GM21367 (cell line): Measurements from ENCODE around the gene ATP5ME.
"Not testable (repeated sequence)": the region's sequence is repeated elsewhere in the genome, so short reads cannot be mapped to it uniquely, and the experiment has no call there.

Experiments used
- ATAC-seq: cut with Tn5 transposase; IDR thresholded peaks from one replicate; pipeline ENCODE4 v1.9.1; 2021; ENCODE audit not compliant: unreplicated experiment

Gene ATP5ME

DNA sequence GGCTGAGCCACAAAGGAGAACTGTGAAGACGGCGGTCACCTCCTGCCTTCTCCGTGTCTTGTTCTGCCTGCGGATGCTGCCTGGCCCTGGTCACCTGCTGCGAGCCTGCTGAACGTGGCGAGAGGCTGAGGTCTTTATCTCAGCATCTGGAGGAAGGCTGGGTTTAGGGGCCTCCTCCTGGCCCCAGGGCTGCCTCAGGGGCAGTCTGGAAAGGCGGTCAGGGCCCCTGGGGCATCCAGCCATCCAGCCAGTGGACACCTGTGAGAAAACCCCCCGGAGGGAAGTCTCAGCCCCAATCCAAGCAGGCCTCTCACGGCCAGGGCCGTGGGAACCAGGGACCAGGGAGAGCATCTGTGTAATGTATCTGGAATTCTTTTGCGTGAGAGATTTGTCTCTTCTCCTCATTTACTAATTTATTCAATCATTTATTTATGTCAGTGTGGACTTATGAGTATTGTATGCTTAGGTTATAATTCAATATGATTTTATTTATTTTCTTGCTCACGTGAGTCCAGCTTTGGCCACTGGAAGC is 37.4 kb downstream of the ATP5ME start:
- no peak for ATAC-seq

DNA sequence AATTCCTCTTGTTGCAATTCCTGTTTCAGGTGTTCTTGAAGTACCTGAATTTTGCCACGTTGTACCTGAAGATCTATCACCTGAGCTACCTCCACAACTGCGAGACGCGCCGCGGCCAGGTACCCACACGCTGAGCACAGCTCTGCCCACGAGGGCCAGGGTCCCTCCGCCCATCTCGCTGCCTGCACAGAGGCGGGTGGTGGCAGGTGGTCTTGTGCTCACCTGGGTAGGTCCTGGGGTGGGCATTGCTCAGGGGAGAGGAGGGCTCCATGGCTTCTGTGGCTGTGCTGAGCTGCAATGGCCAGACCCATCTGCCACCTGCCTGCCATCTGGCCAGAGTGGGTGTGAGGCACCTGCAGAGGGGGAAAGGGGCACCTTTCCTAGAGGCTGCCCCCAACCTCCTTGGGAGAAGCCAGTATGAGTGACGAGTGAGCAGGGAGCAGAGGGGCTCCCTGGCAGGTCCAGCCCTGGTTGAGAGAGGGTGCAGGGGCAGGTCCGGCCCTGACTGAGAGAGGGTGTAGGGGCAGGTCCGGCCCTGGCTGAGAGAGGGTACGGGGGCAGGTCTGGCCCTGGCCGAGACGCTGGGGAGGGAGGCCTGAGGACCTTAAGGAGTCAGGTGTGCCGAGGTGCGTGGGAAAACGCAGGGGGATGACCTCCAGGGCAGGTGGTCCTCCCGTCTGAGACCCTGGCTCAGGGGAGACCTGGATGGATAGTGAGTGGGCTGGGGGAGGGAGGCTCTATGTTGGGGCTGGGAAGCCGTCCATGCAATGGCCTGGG is 38.0 kb downstream of the ATP5ME start:
- no peak for ATAC-seq

- not testable (repeated sequence) for ATAC-seq
These were observed 38.8 kb downstream of the ATP5ME start for GRCh38 chr4:635066-635835.

GRCh38 chr4:634599-634985 is 39.5 kb downstream of the ATP5ME start:
- no peak for ATAC-seq

GRCh38 chr4:633976-634598 is 40.0 kb downstream of the ATP5ME start:
- no peak for ATAC-seq

GRCh38 chr4:633406-633805 is 40.7 kb downstream of the ATP5ME start:
- ATAC-seq, result no peak

GRCh38 chr4:632926-633325 is 41.1 kb downstream of the ATP5ME start:
- ATAC-seq, result no peak

GRCh38 chr4:632196-632790 is 41.8 kb downstream of the ATP5ME start:
- no peak for ATAC-seq

DNA sequence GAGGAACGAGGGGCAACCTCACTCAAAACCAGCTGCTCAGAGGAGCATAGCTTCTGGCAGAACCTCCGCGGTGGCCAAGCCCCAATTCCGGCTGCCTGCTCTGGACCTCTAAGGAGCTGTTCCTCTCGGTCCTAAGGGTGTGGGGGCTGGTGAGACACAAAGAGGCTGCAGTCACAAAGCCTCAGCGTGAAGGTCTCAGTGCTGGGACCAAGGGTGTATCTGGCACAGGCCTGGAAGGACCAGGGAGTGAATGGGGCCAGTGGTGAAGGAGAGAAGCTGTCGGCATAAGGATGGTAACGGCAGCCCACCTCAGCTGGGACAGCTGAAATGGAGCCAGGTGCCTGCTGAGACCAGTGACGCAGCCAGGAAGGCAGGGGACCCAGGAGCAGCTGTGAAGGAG is 43.4 kb downstream of the ATP5ME start:
- ATAC-seq, result no peak

- ATAC-seq, result no peak
These were observed 44.0 kb downstream of the ATP5ME start for GRCh38 chr4:629915-630641.

GRCh38 chr4:629636-629914 is 44.5 kb downstream of the ATP5ME start:
- no peak for ATAC-seq

DNA sequence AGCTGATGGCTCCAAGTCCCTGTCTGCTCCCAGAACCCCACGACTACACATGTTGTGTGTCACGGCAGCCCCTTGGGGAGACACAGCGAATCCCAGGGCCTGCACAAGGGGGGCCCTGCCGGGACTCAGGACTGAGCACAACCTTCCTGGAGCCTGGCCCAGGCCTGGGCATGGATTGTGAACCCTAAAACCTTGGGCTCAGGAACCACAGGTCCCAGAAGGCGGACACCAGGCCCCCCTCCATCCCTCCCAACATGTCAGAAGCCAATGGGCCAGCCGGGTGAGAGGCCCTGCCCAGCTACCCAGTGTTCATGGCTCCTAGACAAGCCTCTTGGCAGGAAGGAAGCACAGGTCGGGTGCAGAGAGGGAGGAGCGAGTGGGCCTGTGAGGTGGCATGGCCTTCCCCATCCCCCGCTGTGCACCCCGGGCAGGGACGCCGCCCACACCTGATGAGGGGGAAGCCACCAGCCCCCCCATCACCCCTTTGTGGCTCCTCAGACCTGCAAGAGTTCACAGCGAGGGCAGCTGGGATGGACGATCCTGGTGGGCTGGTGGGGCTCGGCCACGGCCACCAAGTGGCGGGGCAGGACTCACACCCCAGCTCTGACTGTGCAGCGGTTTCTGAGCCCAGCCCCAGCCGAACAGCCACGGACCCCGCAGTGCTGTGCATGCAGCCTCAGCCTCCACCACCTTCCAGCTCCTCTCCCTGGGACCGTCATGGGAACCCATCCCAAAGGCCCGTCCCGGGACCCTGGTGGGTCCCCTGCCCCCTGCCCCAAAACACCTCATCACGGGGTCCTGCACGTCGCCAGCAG is 45.0 kb downstream of the ATP5ME start:
- no peak for ATAC-seq

- ATAC-seq, result no peak
These were observed 45.8 kb downstream of the ATP5ME start for GRCh38 chr4:628311-628741.

- ATAC-seq, result no peak
These were observed 46.5 kb downstream of the ATP5ME start for GRCh38 chr4:627347-628125.

DNA sequence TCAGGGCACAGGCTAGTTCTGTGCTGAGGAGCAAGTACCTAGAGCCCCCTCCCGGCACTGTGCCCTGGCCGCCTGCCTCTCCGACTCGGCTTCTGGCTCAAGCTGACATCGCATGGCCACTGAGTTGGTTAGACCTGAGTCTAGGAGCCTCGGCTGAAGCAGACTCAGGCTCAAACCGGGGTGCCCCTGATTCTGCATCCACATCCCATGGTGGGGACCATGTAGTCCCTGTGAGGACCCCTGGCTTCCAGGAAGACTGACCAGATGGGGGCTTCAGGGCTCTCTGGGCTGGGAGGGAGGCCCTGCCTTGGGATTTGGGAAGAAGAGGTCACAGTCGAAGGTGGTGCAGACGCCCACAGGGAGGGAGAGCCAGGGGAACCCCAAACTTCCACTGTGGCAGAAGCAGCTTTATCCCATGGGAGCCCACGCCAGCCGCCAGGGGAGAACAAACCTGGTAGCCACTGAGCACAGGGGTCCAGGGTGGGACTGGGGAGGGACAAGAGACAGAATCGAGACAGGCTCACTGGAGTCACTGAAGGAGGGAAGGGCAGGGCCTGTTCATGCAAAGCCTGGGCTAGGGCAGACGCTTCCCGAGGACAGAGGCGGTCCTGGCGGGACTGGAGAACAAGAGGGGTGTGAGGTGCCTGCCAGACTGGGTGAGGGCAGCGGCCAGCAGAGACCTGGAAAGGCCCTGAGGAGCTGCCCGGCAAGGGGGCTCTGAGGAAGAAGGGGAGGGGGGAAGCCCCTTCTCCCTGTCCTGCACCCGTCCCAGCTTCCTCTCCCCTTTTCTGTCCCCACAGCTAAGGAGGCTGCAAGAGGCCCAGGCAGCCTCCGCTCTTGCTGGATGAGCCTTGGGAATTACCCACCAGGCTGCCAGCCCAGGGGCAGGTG is 47.6 kb downstream of the ATP5ME start:
- no peak for ATAC-seq

DNA sequence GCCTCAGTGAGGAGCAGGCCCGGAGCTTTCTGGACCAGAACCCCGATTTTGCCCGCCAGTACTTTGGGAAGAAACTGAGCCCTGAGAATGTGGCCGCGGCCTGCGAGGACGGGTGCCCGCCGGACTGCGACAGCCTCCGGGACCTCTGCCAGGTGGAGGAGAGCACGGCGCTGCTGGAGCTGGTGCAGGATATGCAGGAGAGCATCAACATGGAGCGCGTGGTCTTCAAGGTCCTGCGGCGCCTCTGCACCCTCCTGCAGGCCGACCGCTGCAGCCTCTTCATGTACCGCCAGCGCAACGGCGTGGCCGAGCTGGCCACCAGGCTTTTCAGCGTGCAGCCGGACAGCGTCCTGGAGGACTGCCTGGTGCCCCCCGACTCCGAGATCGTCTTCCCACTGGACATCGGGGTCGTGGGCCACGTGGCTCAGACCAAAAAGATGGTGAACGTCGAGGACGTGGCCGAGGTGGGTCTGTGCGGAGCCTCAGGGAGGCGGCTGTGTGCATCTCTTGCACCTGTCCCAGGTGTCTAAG is 48.4 kb downstream of the ATP5ME start:
- ATAC-seq, result no peak

DNA sequence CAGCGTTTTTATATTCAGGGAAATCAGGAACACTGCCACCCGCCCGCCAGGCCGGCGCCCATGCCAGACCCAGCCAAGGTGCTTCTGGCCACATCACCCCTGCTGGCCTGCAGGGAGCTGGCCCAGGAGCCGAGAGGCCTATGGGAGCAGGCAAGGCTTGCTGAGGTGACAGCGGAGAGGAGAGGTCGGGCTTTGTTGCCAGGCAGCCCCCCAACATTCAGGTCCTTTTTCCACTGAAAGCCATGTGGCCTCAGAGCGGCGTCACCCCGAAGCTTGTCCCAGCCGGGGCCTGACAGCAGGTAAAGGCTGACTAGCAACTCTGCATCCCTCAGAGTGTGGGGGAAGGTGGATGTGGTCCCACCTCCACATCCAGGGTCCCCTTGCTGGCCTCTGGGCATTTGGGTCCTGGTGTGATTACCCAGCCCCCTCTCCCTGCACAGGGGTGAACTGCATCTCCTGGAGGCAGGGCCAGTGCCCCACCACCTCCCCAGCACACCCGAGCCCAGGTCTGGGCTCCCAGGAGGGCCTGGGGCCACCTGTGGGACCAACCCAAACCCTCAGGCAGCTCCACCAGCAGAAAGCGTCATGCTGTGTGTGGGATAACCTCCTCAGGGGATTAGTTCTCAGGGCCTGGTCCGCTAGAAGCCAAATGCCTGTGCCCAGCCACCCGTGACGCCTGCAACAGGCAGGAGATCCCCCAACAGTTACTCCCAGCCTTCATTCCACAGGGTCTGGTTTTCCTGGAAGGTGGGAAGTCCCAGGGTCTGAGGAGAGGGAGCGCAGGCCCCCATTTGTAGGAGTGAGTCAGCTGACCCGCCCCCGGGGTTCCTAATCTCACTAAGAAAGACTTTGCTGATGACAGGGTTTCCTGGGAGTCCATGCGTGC is 49.1 kb downstream of the ATP5ME start, which contains the start of gene PDE6B:
TSS of gene PDE6B (plus strand) at position 869 of the 886 bp plus-strand sequence. CDS start 54 bp downstream, outside the sequence.
- no peak for ATAC-seq
